HG03565 (cell line): ENCODE measurements around the gene CHRNA9.

Experiments used
- ATAC-seq: cut with Tn5 transposase; IDR thresholded peaks from one replicate; pipeline ENCODE4 v1.9.1; 2021; ENCODE audit warnings: mild to moderate bottlenecking, moderate library complexity; ENCODE audit not compliant: unreplicated experiment

CHRNA9 gene

DNA sequence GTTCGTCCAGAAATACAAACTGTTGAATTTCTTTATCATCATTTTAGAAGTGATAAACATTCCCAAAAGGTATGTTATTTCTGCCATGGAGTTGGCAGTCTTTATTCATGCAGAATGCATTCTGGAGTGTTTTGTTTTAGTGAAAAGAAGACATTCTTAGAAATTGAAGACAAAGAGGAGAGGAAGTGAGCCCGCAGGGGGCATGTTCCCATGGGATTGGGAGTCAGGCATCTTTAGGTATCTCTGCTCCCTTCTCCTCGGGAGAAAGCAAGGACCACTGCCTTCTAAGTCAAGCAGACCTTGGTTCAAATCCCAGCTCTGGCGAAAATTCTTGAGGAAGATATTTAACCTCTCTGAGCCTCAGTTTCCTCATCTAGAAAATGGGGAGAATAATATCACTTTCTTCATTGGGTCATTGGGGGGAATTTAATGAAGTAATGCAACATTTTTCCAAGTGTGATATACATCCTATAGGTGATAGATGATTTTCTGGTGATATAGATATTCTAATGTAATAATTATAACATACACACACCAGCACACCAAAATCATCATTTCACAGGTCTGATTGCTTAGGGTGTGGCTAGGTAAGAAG, 26.5 kb upstream of the CHRNA9 start:
- ATAC-seq, result no peak

DNA sequence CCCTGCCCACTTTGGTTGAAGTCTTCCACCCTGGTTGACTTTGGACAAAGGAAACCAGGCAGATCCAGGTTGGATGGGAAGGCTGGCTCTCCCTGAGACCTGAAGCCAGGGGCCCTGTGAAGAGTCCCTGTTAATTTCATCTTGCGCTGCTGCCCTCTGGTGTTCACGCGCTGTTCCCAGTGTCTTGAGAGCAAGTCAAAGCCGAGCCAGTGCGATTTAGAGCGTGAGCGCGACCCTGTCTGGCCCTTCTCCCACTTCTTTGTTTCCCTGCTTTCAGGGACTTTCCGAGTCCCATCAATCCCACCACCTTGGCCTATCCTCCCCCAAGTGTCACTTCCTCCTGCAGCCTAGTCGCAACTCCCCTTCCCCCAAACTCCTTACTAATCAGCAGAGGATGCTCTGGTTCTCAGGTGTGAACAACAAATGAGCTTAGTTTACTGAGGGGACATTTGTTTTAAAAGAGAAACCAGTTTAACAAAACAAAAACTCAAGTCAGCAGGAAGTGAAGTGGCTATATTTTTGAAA, 25.8 kb upstream of the CHRNA9 start:
- ATAC-seq, result peak; percentile 29

DNA sequence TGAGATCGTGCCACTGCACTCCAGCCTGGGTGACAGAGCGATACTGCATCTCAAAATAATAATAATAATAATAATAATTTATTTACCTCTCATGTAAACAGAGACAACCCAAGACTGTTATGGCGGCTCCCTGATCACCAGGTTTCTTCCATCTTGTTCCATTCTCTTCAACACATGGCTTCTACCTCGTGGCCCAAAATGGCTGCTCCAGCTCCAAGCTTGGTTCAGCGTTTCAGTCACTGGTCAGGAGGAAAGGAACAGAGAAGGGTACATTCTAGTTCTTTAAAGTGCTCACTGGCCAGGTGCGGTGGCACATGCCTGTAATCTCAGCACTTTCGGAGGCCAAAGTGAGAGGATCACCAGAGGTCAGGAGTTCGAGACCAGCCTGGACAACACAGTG, 24.9 kb upstream of the CHRNA9 start:
- no peak for ATAC-seq

DNA sequence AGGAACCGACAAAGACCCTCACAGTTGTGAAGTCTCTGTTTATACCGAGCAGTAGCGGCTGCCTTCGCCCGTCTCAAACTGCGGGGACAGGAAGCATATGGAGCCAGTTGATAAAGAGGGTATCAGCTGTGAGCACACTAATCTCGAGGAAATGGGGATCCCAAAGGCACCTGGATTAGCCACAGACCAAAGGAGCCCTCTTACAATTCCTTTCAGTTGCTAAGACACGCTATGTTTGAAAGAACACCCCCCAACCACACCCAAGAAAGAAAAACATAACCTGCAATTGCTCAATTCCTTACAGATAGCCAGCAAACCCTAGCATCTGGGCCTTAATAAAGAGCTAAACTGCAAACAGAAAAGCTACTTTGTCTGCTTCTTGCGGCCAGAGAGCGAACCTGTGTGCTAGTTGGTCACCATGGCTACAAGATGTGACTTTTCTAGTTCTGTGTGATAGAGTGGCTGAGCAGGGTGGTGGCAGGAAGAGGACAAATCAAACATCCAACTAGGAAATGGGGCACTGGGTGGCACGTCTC, 23.3 kb upstream of the CHRNA9 start:
- no peak for ATAC-seq

DNA sequence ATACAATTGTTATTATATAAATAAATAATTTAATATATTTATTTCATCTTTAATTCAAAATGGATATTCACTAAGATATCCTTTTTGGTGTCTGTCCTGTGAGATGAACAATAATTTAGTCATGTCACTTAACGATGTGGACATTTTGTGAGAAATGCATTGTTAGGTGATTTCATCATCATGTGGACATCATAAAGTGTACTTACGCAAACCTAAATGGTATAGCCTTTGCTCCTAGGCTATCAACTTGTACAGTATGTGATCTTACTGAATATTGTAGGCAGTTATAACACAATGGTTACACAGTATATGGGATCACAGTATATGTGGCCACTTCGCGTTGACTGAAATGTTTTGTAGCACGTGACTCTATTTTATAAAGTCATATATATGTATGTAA, 20.2 kb upstream of the CHRNA9 start:
- ATAC-seq, result no peak

DNA sequence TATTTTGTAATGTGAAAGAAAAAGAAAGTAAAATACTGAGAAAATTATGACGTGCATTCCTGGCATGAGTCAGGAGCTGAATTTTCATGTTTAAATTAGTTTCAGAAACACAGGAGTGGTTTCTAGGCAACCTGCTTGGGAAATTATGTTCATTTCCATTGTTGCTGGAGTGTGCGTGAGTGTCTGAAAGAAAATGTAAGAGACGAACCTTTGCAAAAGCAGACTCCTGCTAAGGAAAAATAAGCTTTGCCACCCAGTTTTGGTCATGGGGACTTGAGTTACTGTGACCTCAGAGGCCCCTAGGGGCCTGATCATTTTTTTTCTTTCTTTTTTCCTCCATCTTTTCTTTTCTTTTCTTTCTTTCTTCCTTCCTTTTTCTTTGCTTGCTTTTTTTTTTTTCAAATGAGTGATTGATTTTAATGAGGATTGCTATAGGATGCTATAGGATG, 18.8 kb upstream of the CHRNA9 start:
- ATAC-seq, result peak; percentile 22

DNA sequence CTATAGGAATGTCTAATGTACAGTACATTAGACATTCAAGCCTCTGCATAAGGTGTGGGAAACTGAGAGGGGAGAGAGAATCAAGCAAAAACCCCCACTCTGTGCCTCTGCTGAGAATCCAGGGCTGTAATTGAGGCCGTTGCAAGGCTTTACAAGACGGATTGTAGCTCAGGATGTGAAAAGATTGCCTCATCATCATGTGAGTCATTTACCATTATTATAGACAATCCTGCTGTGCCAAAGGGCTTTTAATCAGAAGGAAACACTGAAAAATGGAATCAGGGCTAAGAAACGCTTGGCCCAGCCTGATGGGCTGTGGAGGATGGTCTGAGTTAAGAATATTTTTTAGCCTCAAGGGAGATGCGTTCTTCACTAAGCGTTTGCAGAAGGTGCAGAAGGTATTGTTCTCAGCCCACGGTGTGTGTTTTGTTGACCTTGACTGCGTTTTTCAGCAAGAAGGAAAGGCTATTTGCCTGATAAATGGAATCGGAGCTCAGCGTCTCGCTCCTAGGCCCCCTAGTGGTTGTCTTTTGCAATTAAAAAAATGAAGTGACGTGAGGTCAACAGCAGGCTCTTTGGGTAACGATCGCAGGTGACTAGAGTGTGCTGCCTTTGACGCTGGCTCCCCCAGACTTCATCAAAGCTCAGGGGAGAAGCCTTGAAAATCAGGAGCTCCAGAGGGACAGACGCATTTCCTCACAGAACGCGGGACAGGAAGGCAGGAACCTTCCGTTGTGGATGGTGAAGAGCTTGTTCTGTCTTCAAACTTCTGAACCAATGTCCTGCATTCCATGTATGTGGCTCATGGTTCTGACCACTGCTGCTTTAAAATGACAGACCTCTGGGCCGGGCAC, 18.1 kb upstream of the CHRNA9 start:
- ATAC-seq, result peak; percentile 34

DNA sequence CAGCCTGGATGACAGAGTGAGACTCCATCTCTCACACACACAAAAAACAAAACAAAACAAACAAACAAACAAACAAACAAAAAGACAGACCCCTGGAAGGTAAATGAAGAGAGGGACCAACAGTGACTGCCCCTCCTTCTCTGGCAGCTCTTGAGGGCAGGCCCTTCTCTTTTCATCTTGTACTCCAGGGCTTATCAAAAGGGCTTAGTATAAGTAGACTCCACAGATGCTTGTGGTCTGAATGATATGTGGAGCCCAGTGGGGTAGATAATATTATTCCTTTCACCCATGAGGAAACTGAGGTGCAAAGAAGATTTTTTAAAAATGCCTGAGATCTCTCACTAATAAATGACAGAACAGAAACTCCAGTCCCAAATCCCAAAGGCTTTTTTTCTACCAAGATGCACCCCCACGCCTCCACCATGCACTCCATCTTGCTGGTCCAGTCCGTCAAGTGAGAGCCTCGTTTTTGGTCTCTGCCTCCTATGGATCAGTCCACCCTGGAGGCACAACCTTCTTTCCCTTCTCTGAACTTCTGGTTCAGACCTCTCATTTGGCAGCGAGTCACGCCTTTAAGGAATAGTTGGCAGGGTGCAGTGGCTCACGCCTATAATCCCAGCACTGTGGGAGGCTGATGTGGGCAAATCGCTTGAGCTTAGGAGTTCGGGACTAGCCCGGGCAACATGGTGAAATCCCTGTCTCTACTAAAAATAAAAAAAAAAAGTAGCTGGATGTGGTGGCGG, 17.0 kb upstream of the CHRNA9 start:
- ATAC-seq, result no peak

DNA sequence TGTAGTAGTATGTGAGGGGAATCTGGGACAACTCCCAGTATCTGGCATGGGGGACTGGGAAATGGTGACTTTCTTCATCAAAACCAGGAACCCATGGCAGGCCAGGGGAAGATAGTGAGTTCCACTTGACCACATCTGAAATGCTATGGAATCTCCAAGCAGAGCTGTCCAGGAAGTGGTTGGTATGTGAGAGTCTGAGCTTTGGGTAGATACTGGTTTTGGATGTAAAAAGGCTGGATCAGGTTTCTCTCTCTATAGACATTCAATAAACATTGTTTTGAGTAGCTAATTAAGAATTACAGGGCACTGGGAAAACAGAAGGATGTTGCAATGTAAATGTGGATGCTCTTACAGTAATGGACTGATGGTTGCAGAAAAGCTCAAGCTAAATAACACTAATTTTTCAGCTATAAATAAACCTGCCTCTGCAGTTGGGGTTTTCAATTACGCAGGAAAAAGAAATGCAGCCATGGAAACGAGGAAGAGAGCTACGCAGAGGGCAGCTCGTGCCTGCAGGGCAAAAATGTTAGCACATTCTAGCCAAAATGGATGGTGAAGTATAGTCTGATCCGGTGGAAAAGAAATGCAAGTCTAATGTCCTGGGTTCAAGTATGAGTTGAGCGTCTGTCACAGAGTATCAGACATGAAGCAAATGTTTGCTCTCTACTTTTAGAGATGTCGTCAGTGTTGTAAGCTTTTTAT, 13.4 kb upstream of the CHRNA9 start:
- ATAC-seq, result no peak

DNA sequence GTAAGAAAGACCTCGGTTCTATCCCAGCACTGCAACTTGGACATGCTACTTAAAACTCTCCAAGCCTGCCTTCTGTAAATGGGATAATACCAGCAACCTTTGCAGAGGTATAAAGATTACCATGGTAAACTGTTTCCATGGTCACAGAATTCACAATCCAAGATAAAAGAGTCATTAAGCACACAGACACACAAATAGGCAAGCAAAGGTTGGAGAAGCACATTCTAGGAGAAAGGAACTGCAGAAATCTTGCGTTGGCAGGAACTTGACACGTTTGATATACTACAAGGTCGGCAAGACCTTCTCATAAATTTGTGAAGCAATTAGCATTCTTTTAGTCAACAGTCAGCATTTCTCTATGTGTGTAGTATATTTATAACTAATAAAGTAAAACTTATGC, 12.3 kb upstream of the CHRNA9 start:
- ATAC-seq, result no peak

DNA sequence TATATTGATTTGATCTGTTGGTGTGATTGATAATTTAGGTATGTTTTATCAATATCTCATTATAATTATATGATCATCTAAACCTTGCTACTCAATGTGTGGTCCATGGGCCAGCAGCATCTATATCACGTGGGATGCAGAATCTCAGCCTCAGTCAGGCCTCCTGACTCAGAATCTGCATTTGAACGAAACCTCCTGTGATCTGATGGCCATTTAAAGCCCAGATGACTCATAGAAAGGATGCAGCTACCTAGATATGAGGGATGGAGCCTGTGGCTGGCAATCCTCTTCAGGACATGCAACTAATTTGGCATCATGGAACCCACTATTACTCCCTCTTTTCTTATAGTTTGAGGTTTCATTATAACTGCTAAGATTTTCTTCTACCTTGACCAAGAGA, 11.3 kb upstream of the CHRNA9 start:
- no peak for ATAC-seq

DNA sequence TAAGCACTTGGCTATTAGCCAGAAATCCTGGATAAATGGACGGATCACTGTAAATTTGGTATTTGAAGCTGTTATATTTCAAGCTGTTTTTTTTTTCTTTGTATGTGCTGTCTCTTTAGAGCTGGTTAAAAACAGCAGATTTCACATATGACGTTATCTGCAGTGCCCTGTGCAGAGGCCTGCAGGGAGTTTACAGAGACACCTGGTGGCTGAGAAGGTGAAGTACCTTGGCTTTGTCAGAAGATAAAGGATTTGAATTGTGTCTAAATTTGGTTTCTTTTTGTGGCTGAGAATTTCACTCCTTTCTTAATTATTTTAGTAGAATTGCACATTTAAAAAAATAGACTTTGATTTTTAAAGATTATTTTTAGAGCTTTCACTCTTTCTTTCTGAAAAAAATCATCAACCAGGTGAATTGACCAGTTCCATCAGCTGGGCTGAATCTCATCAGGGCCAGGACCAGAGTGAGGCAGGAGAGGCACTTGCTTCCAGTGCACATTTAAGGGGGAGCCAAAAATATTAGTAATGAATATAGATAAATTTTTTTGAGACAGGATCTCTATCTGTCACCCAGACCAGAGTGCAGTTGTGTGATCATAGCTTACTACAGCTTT, 9.6 kb upstream of the CHRNA9 start:
- ATAC-seq, result peak; percentile 93

DNA sequence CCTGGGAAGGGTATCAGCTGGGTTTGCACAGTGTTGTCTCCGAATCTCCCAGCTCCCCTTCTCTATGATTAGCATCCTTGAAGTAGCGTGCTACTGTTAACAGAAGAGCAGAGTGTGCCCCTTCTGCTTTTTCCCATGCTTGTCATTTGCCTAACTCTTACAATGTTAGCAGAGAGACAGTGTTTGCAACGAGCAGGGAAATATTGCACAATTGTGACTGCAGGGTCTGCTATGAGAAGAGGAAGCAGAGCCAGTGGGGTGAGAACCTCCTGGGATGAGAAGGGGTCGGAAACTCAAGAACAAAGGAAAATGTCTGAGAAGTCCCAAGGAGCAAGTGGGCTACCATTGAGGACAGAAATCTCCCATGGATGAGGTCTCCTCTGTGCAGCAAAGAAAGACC, 7.8 kb upstream of the CHRNA9 start:
- ATAC-seq, result no peak

DNA sequence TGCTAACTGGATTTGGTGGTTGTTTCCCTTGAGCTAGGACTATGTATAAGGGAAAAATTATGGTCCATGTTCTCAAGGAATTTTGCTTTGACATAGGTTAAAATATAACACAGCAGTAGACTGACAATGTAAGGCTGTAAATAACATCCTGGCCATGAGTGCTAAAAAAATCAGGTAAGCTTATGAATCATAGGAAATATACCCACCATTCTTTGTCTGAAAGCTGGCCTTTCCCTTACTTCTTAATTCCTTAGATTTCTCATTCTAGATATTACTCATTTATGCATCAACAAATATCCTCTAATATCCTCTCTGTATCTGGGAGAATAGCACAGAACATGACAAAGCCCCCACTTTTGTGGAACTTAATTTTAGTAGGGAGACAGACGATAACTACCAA, 6.8 kb upstream of the CHRNA9 start:
- no peak for ATAC-seq

DNA sequence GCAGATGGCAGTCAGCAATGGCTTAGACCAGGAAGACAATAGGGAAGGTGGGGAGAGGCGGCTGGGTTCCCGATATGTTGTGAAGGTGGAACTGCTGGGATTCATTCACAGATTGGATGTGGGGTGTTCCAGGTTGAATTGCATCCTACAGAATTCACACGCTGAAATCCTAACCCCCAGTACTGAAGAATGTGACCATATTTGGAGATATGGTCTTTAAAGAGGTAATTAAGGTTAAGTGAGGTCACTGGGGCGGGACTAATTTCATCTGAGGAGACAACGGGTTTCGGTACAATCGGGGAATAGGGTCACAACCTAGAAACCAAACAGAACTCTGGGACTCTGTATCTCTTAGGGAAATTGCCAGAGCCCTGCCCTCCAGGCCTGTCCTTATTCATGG, 5.3 kb upstream of the CHRNA9 start:
- no peak for ATAC-seq

DNA sequence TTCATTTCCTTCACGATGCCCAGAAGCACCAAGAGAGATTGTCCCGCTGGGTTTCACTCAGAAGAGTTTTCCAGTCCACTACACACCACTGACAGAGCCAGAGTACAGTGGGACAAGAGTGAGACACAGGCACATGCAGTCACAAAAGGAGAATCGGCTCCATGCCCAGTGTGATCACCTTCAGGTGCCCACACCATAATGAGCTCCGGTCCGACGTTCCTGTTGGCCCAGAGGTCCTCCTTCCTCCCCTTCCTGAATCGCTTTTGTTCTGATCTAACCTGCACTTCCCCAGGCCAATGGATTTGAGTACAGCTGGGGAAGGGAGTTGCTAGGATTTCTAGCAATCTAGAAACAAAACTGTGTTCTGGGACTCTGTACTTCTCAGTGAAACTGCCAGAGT, 4.6 kb upstream of the CHRNA9 start:
- no peak for ATAC-seq

DNA sequence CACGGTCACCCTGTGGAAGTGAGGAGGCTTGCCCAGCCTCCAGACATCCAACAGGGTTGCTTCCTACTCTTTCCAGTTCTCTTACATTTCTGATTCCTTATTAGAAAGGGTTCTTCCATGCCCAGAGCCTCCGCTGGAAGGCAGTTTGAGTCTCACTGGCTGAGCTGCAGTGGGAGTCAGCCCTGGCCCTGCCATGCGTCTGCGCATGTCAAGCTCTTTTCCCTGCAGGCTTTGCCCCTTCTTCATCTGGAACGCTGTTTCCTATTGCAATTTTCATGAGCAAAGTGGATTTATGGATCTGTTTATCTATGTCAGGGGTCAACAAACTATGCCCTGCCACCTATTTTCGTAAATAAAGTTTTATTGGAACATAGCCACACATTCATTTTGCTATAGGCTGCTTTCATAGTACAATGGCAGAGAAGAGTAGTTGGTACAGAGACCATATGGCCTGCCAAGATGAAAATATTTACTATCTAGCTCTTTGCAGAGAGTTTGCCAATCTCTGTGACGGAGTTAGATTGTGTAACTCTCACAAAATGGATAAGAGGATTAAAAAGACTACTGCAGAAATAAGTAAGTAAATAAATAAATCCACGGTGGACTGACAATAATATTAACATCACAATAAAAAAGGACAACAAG, 3.9 kb upstream of the CHRNA9 start:
- ATAC-seq, result no peak

DNA sequence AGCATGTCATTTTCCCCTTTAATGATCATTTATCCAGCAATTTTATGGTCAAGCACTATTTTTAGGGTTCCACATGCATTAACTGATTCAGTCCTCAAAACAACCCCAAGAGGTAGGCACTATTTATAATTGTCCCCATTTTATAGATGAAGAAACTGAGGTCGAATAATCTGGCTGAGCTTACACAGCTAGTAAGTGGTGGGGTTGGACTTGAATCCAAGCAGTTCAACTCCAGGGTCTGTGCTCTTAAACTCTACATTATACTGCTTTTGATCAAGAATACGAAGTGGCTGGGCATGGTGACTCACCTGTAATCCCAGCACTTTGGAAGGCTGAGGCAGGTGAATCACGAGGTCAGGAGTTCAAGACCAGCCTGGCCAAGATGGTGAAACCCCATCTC, 3.2 kb upstream of the CHRNA9 start:
- ATAC-seq, result no peak

DNA sequence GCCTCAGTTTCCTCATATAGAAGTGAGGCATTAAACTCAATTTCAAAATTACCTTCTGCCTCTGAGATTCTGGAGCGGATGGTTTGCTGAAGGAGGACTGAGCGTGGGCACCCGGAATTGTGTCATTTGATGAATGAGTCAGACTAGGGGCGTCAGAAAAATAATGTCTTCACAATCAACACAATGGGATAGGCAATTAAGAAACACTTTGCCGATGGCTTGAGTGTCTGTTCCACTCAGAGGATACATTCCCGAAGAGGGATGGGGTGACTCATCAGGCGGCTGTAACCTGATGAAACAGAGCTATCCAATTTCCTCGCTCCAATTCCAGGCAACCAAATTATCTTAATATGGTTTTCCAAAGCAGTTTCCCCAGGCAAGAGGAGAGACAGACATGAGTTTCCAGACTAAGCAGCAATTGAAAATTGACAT, 1.2 kb upstream of the CHRNA9 start:
- ATAC-seq, result no peak

DNA sequence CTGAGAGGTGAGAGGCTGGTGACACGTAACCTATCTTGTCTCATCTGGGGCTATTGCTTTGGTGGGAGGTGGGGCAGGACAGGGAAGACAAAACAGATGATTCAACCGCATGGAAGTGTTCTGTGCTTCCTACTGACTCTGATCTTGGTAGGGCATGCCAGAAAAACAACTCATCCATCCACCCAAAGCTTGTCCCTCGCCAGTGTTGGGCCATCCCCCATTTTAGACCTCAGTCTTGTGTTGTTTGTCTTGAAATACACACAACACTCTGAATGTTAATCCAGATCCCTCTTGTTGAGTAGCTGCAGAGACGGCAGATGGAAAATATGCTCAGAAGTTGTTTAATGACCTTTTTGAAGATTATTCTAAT, 377 bp downstream of the CHRNA9 start:
- ATAC-seq, result no peak
